Spleen (tissue), 11 donors: ENCODE measurements around the gene SMAD6. TPM values are rescaled to one million over a fixed set of nuclear protein-coding genes. Genes with fewer than 3 reads are reported as not detected.
A peak's percentile ranks its signal among the peaks of the same experiment; 100 is the strongest.

Source experiments
- DNase-seq: peaks from one replicate; pipeline ENCODE4 v3.0.0-alpha.2; 2020
- H3K27ac ChIP-seq, 8 donors: fragments of 200-600 bp; sonication (generic) in 7 of 8; 1 replicate in 4 of 8; 2 replicates in 4 of 8; pipeline versions ENCODE4 v1.5.0 to v1.8.0; 2016 to 2021; ENCODE audit warnings: inconsistent platforms in 4 of 8, mild to moderate bottlenecking in 4 of 8, moderate library complexity in 1 of 8
- H3K27me3 ChIP-seq, 7 donors: fragments of 200-600 bp; sonication (generic) in 6 of 7; replicated peaks in 1 of 7; 1 replicate in 4 of 7; 2 replicates in 3 of 7; pipeline versions ENCODE4 v1.5.0 to v1.8.0; 2016 to 2021; ENCODE audit warnings: inconsistent platforms in 3 of 7, mild to moderate bottlenecking in 1 of 7
- H3K36me3 ChIP-seq, 6 donors: fragments of 200-600 bp; sonication (generic) in 5 of 6; 1 replicate in 4 of 6; 2 replicates in 2 of 6; pipeline versions ENCODE4 v1.5.0 to v1.8.0; 2016 to 2021; ENCODE audit warnings: inconsistent platforms in 2 of 6
- H3K4me1 ChIP-seq, 6 donors: fragments of 200-600 bp; sonication (generic) in 5 of 6; 1 replicate in 3 of 6; 2 replicates in 3 of 6; pipeline versions ENCODE4 v1.5.0 to v1.8.0; 2016 to 2021; ENCODE audit warnings: inconsistent platforms in 3 of 6
- H3K4me3 ChIP-seq, 8 donors: fragments of 200-600 bp; sonication (generic) in 7 of 8; 1 replicate in 4 of 8; 2 replicates in 4 of 8; pipeline versions ENCODE4 v1.5.0 to v1.8.0; 2016 to 2021; ENCODE audit warnings: inconsistent platforms in 4 of 8, mild to moderate bottlenecking in 4 of 8, moderate library complexity in 2 of 8
- H3K9me3 ChIP-seq, 8 donors: fragments of 200-600 bp; sonication (generic) in 7 of 8; 1 replicate in 4 of 8; 2 replicates in 4 of 8; pipeline versions ENCODE4 v1.5.0 to v1.8.0; 2016 to 2021; ENCODE audit warnings: inconsistent platforms in 4 of 8
- POLR2A ChIP-seq, 3 donors: fragments of 450-650 bp; IDR thresholded peaks; one replicate each; pipeline ENCODE4 v1.5.1; 2017; ENCODE audit warnings: antibody characterized with exemption in 3 of 3, mild to moderate bottlenecking in 1 of 3
- POLR2AphosphoS5 ChIP-seq, 3 donors: sonication (generic); formaldehyde crosslinking; IDR thresholded peaks; one replicate each; pipeline ENCODE4 v1.5.1; 2017; ENCODE audit warnings: antibody characterized with exemption in 3 of 3
- WGBS, 5 donors: extraction: QIAGEN DNeasy Blood & Tissue Kit in 3 of 5; methylation state at CpG; one replicate each; pipeline versions ENCODE4 v1.1.5 to v1.1.7; 2013 to 2018; 5-methylcytosine and 5-hydroxymethylcytosine counted together
- intact Hi-C: fragments of 100-400 bp; cut with DNase I; formaldehyde crosslinking; loops from one replicate; pipeline ENCODE4 v1.15.0; 2023; ENCODE audit warnings: low total_unique reads
- polyA plus RNA-seq, 3 donors: library from polyadenylated mRNA; stranded (reverse); fragments of 200-250 nt; gene quantifications; one replicate each; pipeline ENCODE4 v1.2.1, GENCODE V29; 2013
- total RNA-seq, 7 donors: library from RNA; depleted of rRNA in 3 of 7; stranded (reverse); fragments of >200 nt in 3 of 7; fragmentation: NEBNext Ultra II Directional in 4 of 7; extraction: Animal tissue kit (Norgen Biotek cat#: 25700) in 4 of 7; gene quantifications; one replicate each; pipeline versions ENCODE4 v1.1.0 to v1.2.1, GENCODE V29; 2016 to 2021
- TF ChIP-seq, protein P1 (sequence below), 11 experiments: fragments of 200-600 bp in 7 of 11; fragments of 450-650 bp in 4 of 11; sonication (generic) in 4 of 11; IDR thresholded peaks in 8 of 11; conservative IDR thresholded peaks in 3 of 11; 1 replicate in 7 of 11; 2 replicates in 4 of 11; pipeline versions ENCODE4 v1.4.0 to v1.8.0; 2016 to 2021; ENCODE audit warnings: antibody characterized with exemption in 11 of 11, inconsistent platforms in 4 of 11, mild to moderate bottlenecking in 1 of 11
- donor health status: healthy with polysubstance abuse.
- donor health status: DM: no; HTN: no; CAD: no; lungs with moderate emphysema.
- donor health status: DM: no; HTN: no; CAD: no.
- donor health status: Bipolar disorder and iron deficiency.
- donor health status: healthy.
- donor health status: DM: no; HTN: no; CAD: no.
- donor health status: DM: yes; HTN: yes; CAD: no.

The SMAD6 gene
- total and polyA plus RNA-seq, 10 donors: 0.72 to 14.0 (median 4.8) TPM

DNA sequence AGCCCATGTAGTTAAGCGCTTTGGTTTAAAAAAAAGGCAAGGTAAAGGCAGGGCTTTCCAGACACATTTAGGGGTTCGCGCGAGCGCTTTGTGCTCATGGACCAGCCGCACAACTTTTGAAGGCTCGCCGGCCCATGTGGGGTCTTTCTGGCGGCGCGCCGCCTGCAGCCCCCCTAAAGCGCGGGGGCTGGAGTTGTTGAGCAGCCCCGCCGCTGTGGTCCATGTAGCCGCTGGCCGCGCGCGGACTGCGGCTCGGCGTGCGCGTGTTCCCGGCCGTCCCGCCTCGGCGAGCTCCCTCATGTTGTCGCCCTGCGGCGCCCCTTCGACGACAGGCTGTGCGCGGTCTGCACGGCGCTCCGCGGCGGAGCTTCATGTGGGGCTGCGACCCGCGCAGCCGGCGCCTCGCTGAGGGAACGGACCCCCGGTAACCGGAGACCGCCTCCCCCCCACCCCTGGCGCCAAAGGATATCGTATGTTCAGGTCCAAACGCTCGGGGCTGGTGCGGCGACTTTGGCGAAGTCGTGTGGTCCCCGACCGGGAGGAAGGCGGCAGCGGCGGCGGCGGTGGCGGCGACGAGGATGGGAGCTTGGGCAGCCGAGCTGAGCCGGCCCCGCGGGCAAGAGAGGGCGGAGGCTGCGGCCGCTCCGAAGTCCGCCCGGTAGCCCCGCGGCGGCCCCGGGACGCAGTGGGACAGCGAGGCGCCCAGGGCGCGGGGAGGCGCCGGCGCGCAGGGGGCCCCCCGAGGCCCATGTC, 927 bp downstream of the SMAD6 start:
- intact Hi-C loops: no loop called here
- Histone ChIP-seq H3K9me3 (no peaks in the 10 kb centered on the region), H3K4me3 (peak overlapping the region; percentile 72 to 94 (median 84)), H3K27ac (peak overlapping the region in 7 of 8 donors; percentile 38 to 86 (median 76)), H3K27me3 (peaks cover 0 to 54% (median 33%) of the 10 kb centered on the region in 7 donors), H3K4me1 (peaks cover 10 to 74% (median 33%) of the 10 kb centered on the region in 6 donors), H3K36me3 (no peaks in the 10 kb centered on the region)
- DNase-seq: peak; percentile 84
- TF ChIP-seq POLR2AphosphoS5 (IDR thresholded peaks at IDR 0.05) (peak in 1 of 3 donors; percentile 16), POLR2A (IDR thresholded peaks at IDR 0.05) (no peak)
- 1 to 2% (median 1%) methylated on average over 51 to 95 of the region's 95 CpGs for WGBS, 5 donors

DNA sequence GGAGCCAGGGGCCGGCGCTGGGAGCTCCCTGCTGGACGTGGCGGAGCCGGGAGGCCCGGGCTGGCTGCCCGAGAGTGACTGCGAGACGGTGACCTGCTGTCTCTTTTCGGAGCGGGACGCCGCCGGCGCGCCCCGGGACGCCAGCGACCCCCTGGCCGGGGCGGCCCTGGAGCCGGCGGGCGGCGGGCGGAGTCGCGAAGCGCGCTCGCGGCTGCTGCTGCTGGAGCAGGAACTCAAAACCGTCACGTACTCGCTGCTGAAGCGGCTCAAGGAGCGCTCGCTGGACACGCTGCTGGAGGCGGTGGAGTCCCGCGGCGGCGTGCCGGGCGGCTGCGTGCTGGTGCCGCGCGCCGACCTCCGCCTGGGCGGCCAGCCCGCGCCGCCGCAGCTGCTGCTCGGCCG, 1.5 kb downstream of the SMAD6 start:
- H3K4me3 ChIP-seq: peak overlapping the region; percentile 35 to 94 (median 84)
- peak overlapping the region in 5 of 8 donors; percentile 38 to 86 (median 79) for H3K27ac ChIP-seq
- H3K9me3 ChIP-seq: no peaks in the 10 kb centered on the region
- peak; percentile 87 for DNase-seq
- H3K27me3 ChIP-seq: peaks cover 0 to 54% (median 33%) of the 10 kb centered on the region in 7 donors
- WGBS, 5 donors: 0 to 1% (median 1%) methylated on average over 5 to 59 of the region's 59 CpGs
- H3K4me1 ChIP-seq: peaks cover 10 to 70% (median 33%) of the 10 kb centered on the region in 6 donors
- intact Hi-C loops: no loop called here
- no peaks in the 10 kb centered on the region for H3K36me3 ChIP-seq
- no peak for TF ChIP-seq POLR2A (IDR thresholded peaks at IDR 0.05)
- TF ChIP-seq POLR2AphosphoS5 (IDR thresholded peaks at IDR 0.05): no peak
- TF ChIP-seq, protein P1, sequence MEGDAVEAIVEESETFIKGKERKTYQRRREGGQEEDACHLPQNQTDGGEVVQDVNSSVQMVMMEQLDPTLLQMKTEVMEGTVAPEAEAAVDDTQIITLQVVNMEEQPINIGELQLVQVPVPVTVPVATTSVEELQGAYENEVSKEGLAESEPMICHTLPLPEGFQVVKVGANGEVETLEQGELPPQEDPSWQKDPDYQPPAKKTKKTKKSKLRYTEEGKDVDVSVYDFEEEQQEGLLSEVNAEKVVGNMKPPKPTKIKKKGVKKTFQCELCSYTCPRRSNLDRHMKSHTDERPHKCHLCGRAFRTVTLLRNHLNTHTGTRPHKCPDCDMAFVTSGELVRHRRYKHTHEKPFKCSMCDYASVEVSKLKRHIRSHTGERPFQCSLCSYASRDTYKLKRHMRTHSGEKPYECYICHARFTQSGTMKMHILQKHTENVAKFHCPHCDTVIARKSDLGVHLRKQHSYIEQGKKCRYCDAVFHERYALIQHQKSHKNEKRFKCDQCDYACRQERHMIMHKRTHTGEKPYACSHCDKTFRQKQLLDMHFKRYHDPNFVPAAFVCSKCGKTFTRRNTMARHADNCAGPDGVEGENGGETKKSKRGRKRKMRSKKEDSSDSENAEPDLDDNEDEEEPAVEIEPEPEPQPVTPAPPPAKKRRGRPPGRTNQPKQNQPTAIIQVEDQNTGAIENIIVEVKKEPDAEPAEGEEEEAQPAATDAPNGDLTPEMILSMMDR (IDR thresholded peaks at IDR 0.05 in 8 of 11, conservative IDR thresholded peaks at IDR 0.05 in 3 of 11): no peak

GRCh38 chr15:66704019-66704802, 2.2 kb downstream of the SMAD6 start:
- intact Hi-C loops: no loop called here
- TF ChIP-seq POLR2AphosphoS5 (IDR thresholded peaks at IDR 0.05): peak in 1 of 3 donors; percentile 28
- TF ChIP-seq, protein P1 (IDR thresholded peaks at IDR 0.05 in 8 of 11, conservative IDR thresholded peaks at IDR 0.05 in 3 of 11): no peak
- WGBS, 5 donors: 14 to 31% (median 15%) methylated on average over 12 to 30 of the region's 30 CpGs
- Histone ChIP-seq H3K27ac (peak overlapping the region in 4 of 8 donors; percentile 38 to 86 (median 82)), H3K36me3 (no peaks in the 10 kb centered on the region), H3K27me3 (peaks cover 0 to 54% (median 33%) of the 10 kb centered on the region in 7 donors), H3K4me1 (peaks cover 10 to 68% (median 33%) of the 10 kb centered on the region in 6 donors), H3K4me3 (peak overlapping the region; percentile 14 to 94 (median 84)), H3K9me3 (no peaks in the 10 kb centered on the region)
- DNase-seq: no peak

DNA sequence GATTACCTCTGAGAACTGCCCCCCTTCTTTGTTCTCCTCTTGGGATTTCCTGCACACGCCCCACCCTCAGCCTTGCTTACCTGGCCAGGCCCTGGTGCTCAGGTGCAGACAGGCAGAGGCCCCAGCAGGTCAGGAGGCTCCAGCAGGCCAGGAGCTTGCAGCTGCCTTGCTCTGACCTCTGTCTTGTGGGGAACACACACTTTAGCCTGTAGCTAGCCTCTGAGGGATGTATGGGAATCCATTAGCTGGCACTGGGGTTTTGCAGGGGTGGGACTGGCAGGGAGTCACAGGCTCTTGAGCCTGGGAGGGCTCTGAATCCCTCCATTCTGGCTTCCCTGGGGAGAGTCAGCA, 2.7 kb downstream of the SMAD6 start:
- 85 to 93% (median 90%) methylated on average over 1 of the region's 1 CpG for WGBS, 5 donors
- peak overlapping the region in 6 of 8 donors; percentile 72 to 94 (median 86) for H3K4me3 ChIP-seq
- H3K4me1 ChIP-seq: peaks cover 10 to 68% (median 33%) of the 10 kb centered on the region in 6 donors
- no peak for DNase-seq
- peaks cover 0 to 54% (median 33%) of the 10 kb centered on the region in 7 donors for H3K27me3 ChIP-seq
- peak overlapping the region in 2 of 8 donors; percentile 85 to 86 for H3K27ac ChIP-seq
- H3K9me3 ChIP-seq: no peaks in the 10 kb centered on the region
- intact Hi-C loops: no loop called here
- no peak for TF ChIP-seq POLR2A (IDR thresholded peaks at IDR 0.05)
- no peak for TF ChIP-seq POLR2AphosphoS5 (IDR thresholded peaks at IDR 0.05)
- TF ChIP-seq, protein P1 (IDR thresholded peaks at IDR 0.05 in 8 of 11, conservative IDR thresholded peaks at IDR 0.05 in 3 of 11): no peak
- no peaks in the 10 kb centered on the region for H3K36me3 ChIP-seq
